ENCODE measurements around the gene NPIPA5. TPM values are rescaled to one million over a fixed set of nuclear protein-coding genes. Genes with fewer than 3 reads are reported as not detected.
"Not testable (repeated sequence)": the region's sequence is repeated elsewhere in the genome, so short reads cannot be mapped to it uniquely, and the experiment has no call there.

Gene NPIPA5
- total RNA-seq, 2 donors from 2014 or later = 2.4 to 6.6 TPM

GRCh38 chr16:15418206-15418605, 40.1 kb upstream of the NPIPA5 start:
- intact Hi-C loops (cut with DNase I) = no loop called here
- Histone ChIP-seq H3K4me3 (no peak overlapping the region), H3K36me3 (no peaks in the 10 kb centered on the region), H3K27ac (no peak overlapping the region), H3K27me3 (no peaks in the 10 kb centered on the region), H3K9ac (ENCODE audit: low read depth in 2 of 2, low read length in 2 of 2) (no peak overlapping the region), H3K9me3 (no peaks in the 10 kb centered on the region), H3K4me1 (no peaks in the 10 kb centered on the region)
- no peak for DNase-seq
- no peak for TF ChIP-seq CTCF (IDR thresholded peaks at IDR 0.05)

GRCh38 chr16:15417197-15417596, 39.1 kb upstream of the NPIPA5 start:
- no peaks in the 10 kb centered on the region for H3K9me3 ChIP-seq
- no peaks in the 10 kb centered on the region for H3K4me1 ChIP-seq
- no peak for TF ChIP-seq CTCF (IDR thresholded peaks at IDR 0.05)
- no peak overlapping the region for H3K27ac ChIP-seq
- no peak overlapping the region for H3K9ac ChIP-seq (ENCODE audit: low read depth in 2 of 2, low read length in 2 of 2)
- intact Hi-C loops (cut with DNase I) = no loop called here
- DNase-seq = no peak
- H3K36me3 ChIP-seq = no peaks in the 10 kb centered on the region
- no peak overlapping the region for H3K4me3 ChIP-seq
- no peaks in the 10 kb centered on the region for H3K27me3 ChIP-seq

GRCh38 chr16:15415511-15415985, 37.5 kb upstream of the NPIPA5 start:
- H3K36me3 ChIP-seq = no peaks in the 10 kb centered on the region
- H3K9ac ChIP-seq (ENCODE audit: low read depth in 2 of 2, low read length in 2 of 2) = no peak overlapping the region
- no peak overlapping the region for H3K4me3 ChIP-seq
- H3K27ac ChIP-seq = no peak overlapping the region
- no peak for TF ChIP-seq CTCF (IDR thresholded peaks at IDR 0.05)
- no peak for DNase-seq
- intact Hi-C loops (cut with DNase I) = no loop called here
- H3K9me3 ChIP-seq = no peaks in the 10 kb centered on the region
- no peaks in the 10 kb centered on the region for H3K27me3 ChIP-seq
- no peaks in the 10 kb centered on the region for H3K4me1 ChIP-seq

- intact Hi-C loops (cut with DNase I); H3K9ac ChIP-seq (ENCODE audit: low read depth in 2 of 2, low read length in 2 of 2); H3K27me3 ChIP-seq; H3K36me3 ChIP-seq; DNase-seq; H3K9me3 ChIP-seq; H3K4me1 ChIP-seq; H3K4me3 ChIP-seq; H3K27ac ChIP-seq: not testable (repeated sequence)
These were observed 31.4 kb upstream of the NPIPA5 start for GRCh38 chr16:15409476-15409875.

GRCh38 chr16:15407756-15408155, 29.7 kb upstream of the NPIPA5 start:
- H3K36me3 ChIP-seq; H3K4me3 ChIP-seq; H3K4me1 ChIP-seq; H3K27me3 ChIP-seq; DNase-seq; H3K9ac ChIP-seq (ENCODE audit: low read depth in 2 of 2, low read length in 2 of 2); H3K9me3 ChIP-seq; H3K27ac ChIP-seq; intact Hi-C loops (cut with DNase I): not testable (repeated sequence)

- DNase-seq = no peak
- intact Hi-C loops (cut with DNase I) = no loop called here
- H3K4me3 ChIP-seq = no peak overlapping the region
These were observed 26.7 kb upstream of the NPIPA5 start for GRCh38 chr16:15404792-15405191.

GRCh38 chr16:15404091-15404490, 26.0 kb upstream of the NPIPA5 start:
- H3K36me3 ChIP-seq; H3K27me3 ChIP-seq; H3K4me3 ChIP-seq; H3K9ac ChIP-seq (ENCODE audit: low read depth in 2 of 2, low read length in 2 of 2); H3K27ac ChIP-seq; H3K4me1 ChIP-seq; intact Hi-C loops (cut with DNase I); DNase-seq; H3K9me3 ChIP-seq: not testable (repeated sequence)

More at GRCh38 chr16:15404792-15405191, 26.7 kb upstream of the NPIPA5 start:
- Histone ChIP-seq H3K27ac (no peak overlapping the region), H3K9ac (ENCODE audit: low read depth in 2 of 2, low read length in 2 of 2) (no peak overlapping the region), H3K36me3 (no peaks in the 10 kb centered on the region), H3K4me1 (no peaks in the 10 kb centered on the region), H3K27me3 (no peaks in the 10 kb centered on the region), H3K9me3 (no peaks in the 10 kb centered on the region)
- TF ChIP-seq CTCF (IDR thresholded peaks at IDR 0.05) = no peak

All from colonic mucosa (tissue), 4 donors.